HG03280 (cell line): ENCODE measurements around the gene CAV1.

ENCODE experiments used
- ATAC-seq: cut with Tn5 transposase; IDR thresholded peaks from one replicate; pipeline ENCODE4 v1.9.1; 2021; ENCODE audit warnings: mild to moderate bottlenecking, moderate library complexity; ENCODE audit not compliant: unreplicated experiment

Gene CAV1

GRCh38 chr7:116553168-116553964 is 28.5 kb downstream of the CAV1 start:
- ATAC-seq = no peak

GRCh38 chr7:116554436-116554835 is 29.6 kb downstream of the CAV1 start:
- ATAC-seq = no peak

GRCh38 chr7:116554911-116555310 is 30.1 kb downstream of the CAV1 start:
- no peak for ATAC-seq

- no peak for ATAC-seq
These were observed 32.3 kb downstream of the CAV1 start for GRCh38 chr7:116557066-116557585.

GRCh38 chr7:116557901-116558300 is 33.1 kb downstream of the CAV1 start:
- no peak for ATAC-seq

GRCh38 chr7:116560021-116560970 is 35.5 kb downstream of the CAV1 start:
- ATAC-seq = no peak

- ATAC-seq = no peak
These were observed 37.1 kb downstream of the CAV1 start for GRCh38 chr7:116561697-116562483.

GRCh38 chr7:116562529-116563121 is 37.8 kb downstream of the CAV1 start:
- no peak for ATAC-seq

GRCh38 chr7:116565981-116566380 is 41.1 kb downstream of the CAV1 start:
- ATAC-seq = no peak

- ATAC-seq = no peak
These were observed 41.8 kb downstream of the CAV1 start for GRCh38 chr7:116566666-116567065.

GRCh38 chr7:116569737-116570136 is 44.9 kb downstream of the CAV1 start:
- ATAC-seq = no peak

GRCh38 chr7:116570306-116570705 is 45.5 kb downstream of the CAV1 start:
- ATAC-seq = no peak

- ATAC-seq = no peak
These were observed 46.2 kb downstream of the CAV1 start for GRCh38 chr7:116571037-116571436.

GRCh38 chr7:116571552-116571951 is 46.7 kb downstream of the CAV1 start:
- ATAC-seq = no peak

- no peak for ATAC-seq
These were observed 47.2 kb downstream of the CAV1 start for GRCh38 chr7:116572036-116572435.

- no peak for ATAC-seq
These were observed 48.7 kb downstream of the CAV1 start for GRCh38 chr7:116573541-116573940.

- ATAC-seq = no peak
These were observed 49.4 kb downstream of the CAV1 start for GRCh38 chr7:116574025-116574822.

- no peak for ATAC-seq
These were observed 51.0 kb downstream of the CAV1 start for GRCh38 chr7:116575853-116576252.
